ENCODE measurements around the gene IL17RB. TPM values are rescaled to one million over a fixed set of nuclear protein-coding genes. Genes with fewer than 3 reads are reported as not detected.
A peak's percentile ranks its signal among the peaks of the same experiment; 100 is the strongest.

Gene IL17RB
- total RNA-seq, 1 donor from 2014 or later: not detected

GRCh38 chr3:53880396-53881345 lies 34.3 kb downstream of the IL17RB start:
- TF ChIP-seq POLR2A (IDR thresholded peaks at IDR 0.05): no peak
- TF ChIP-seq, protein P1, sequence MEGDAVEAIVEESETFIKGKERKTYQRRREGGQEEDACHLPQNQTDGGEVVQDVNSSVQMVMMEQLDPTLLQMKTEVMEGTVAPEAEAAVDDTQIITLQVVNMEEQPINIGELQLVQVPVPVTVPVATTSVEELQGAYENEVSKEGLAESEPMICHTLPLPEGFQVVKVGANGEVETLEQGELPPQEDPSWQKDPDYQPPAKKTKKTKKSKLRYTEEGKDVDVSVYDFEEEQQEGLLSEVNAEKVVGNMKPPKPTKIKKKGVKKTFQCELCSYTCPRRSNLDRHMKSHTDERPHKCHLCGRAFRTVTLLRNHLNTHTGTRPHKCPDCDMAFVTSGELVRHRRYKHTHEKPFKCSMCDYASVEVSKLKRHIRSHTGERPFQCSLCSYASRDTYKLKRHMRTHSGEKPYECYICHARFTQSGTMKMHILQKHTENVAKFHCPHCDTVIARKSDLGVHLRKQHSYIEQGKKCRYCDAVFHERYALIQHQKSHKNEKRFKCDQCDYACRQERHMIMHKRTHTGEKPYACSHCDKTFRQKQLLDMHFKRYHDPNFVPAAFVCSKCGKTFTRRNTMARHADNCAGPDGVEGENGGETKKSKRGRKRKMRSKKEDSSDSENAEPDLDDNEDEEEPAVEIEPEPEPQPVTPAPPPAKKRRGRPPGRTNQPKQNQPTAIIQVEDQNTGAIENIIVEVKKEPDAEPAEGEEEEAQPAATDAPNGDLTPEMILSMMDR (IDR thresholded peaks at IDR 0.05): no peak
- no peak for TF ChIP-seq POLR2AphosphoS5 (IDR thresholded peaks at IDR 0.05; ENCODE audit: insufficient read depth in 1 of 2, low read depth in 1 of 2)
- Histone ChIP-seq H3K36me3 (peaks cover 0 to 51% of the 10 kb centered on the region in 2 donors), H3K4me1 (peaks cover 19% of the 10 kb centered on the region), H3K9me3 (no peaks in the 10 kb centered on the region), H3K4me3 (peak overlapping the region; percentile 73 to 89), H3K27me3 (no peaks in the 10 kb centered on the region), H3K27ac (peak overlapping the region; percentile 82)
- no peak for DNase-seq (ENCODE audit: extremely low spot score in 2 of 2)
- intact Hi-C loops (cut with DNase I): no loop called here

DNA sequence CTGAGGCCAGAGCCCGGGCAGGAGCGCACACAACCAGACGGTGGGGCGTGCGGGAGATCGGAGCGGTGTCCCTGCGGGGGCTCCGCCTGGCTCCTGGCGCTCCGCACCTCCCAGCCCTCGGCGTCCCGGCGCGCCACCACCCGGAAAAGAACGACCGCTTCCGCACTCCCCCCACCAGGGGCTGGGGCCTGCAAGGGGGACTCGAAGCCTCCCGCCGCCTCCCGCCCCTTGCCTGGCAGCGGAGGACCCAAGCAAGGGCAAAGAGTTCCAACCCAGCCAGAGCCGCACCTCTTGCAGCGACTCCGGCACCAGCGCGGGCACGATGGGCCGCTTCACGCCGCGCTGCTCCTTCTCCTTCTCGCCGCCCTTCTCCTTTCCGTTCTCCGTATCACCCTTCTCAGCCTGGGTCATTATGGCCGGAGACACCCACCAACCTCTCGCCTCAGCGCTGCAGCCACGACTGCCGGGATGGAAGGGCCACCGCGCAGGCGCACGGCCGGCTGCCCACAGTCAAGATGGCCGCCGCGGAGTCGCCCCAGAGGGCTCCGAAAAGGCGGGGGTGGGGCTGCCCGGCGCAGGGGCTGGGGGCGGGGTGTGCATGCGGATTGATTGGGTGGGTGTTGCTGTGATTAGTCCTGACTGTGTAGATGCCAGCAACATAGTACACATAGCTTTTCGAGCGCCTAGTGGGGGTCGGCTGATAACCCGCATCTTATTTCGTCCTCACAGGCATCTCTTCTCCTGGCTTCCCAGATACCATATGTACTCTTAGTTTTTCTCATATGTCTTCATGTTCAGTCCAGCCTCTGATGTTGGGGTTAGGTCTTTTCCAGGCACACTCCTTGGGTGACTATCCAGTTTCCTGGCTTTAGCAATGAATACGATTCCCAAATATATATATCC lies 35.6 kb downstream of the IL17RB start, which contains the start of gene ACTR8:
TSS of gene ACTR8 (minus strand) at position 462 of the 903 bp plus-strand sequence. CDS start at position 411, 51 bp downstream.
- DNase-seq (ENCODE audit: extremely low spot score in 2 of 2): peak in 1 of 2 donors; percentile 89
- Histone ChIP-seq H3K36me3 (peaks cover 0 to 48% of the 10 kb centered on the region in 2 donors), H3K9me3 (no peaks in the 10 kb centered on the region), H3K27me3 (no peaks in the 10 kb centered on the region), H3K27ac (peak within 1 kb of the TSS; percentile 82), H3K4me3 (peak within 1 kb of the TSS; percentile 73 to 89), H3K4me1 (peaks cover 19% of the 10 kb centered on the region)
- intact Hi-C loops (cut with DNase I): no loop called here
- TF ChIP-seq POLR2A (IDR thresholded peaks at IDR 0.05) (peak in 1 of 2 donors; percentile 51), POLR2AphosphoS5 (IDR thresholded peaks at IDR 0.05; ENCODE audit: insufficient read depth in 1 of 2, low read depth in 1 of 2) (peak; percentile 68 to 88)
- TF ChIP-seq, protein P1 (IDR thresholded peaks at IDR 0.05): peak in 1 of 3 experiments; percentile 16

DNA sequence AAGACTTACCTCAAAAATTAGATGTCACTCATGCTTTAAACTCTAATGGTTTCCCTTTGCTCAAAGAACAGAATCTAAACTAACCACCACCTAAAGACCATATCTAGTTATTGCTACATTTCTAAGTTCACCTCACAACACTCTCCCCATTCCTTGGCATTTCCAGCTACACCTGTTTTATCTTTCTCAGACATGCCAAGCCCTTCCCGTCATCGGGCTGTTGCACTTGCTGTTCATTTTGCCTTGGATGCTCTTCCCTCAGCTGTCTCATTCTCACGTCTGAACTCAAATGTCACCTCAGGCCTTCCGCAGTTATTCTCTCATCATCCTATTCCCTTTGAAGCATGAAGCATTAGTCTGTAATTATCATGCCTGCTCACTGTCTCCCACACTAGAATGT lies 36.6 kb downstream of the IL17RB start:
- TF ChIP-seq POLR2A (IDR thresholded peaks at IDR 0.05): no peak
- TF ChIP-seq, protein P1 (IDR thresholded peaks at IDR 0.05): no peak
- no peak for TF ChIP-seq POLR2AphosphoS5 (IDR thresholded peaks at IDR 0.05; ENCODE audit: insufficient read depth in 1 of 2, low read depth in 1 of 2)
- Histone ChIP-seq H3K27ac (no peak overlapping the region), H3K36me3 (peaks cover 0 to 38% of the 10 kb centered on the region in 2 donors), H3K4me1 (peaks cover 19% of the 10 kb centered on the region), H3K4me3 (no peak overlapping the region), H3K27me3 (no peaks in the 10 kb centered on the region), H3K9me3 (no peaks in the 10 kb centered on the region)
- no peak for DNase-seq (ENCODE audit: extremely low spot score in 2 of 2)
- intact Hi-C loops (cut with DNase I): no loop called here

- intact Hi-C loops (cut with DNase I): no loop called here
- peaks cover 25% of the 10 kb centered on the region for H3K4me1 ChIP-seq
- H3K27ac ChIP-seq: no peak overlapping the region
- H3K4me3 ChIP-seq: no peak overlapping the region
- DNase-seq (ENCODE audit: extremely low spot score in 2 of 2): no peak
- H3K9me3 ChIP-seq: no peaks in the 10 kb centered on the region
- TF ChIP-seq POLR2A (IDR thresholded peaks at IDR 0.05) (no peak), POLR2AphosphoS5 (IDR thresholded peaks at IDR 0.05; ENCODE audit: insufficient read depth in 1 of 2, low read depth in 1 of 2) (no peak)
- TF ChIP-seq, protein P1 (IDR thresholded peaks at IDR 0.05): no peak
- no peaks in the 10 kb centered on the region for H3K27me3 ChIP-seq
- peaks cover 0 to 26% of the 10 kb centered on the region in 2 donors for H3K36me3 ChIP-seq
Measured at GRCh38 chr3:53884623-53885022, 38.3 kb downstream of the IL17RB start.
